Fibroblast of the aortic adventitia (primary cell): ENCODE results near the gene UQCRHL. TPM values are rescaled to one million over a fixed set of nuclear protein-coding genes. Genes with fewer than 3 reads are reported as not detected.
A peak's percentile ranks its signal among the peaks of the same experiment; 100 is the strongest.

ENCODE experiments used
- DNase-seq: peaks from one replicate; pipeline ENCODE4 v3.0.0-alpha.2; 2010; ENCODE audit warnings: low read depth
- H3K4me3 ChIP-seq: 2 replicates; pipeline ENCODE4 v1.5.1; 2011; ENCODE audit warnings: low read depth, mild to moderate bottlenecking, control low read depth, low read length, moderate library complexity
- CTCF ChIP-seq: IDR thresholded peaks from 2 replicates; pipeline ENCODE4 v1.5.1; 2011; ENCODE audit warnings: mild to moderate bottlenecking, low read length, control low read depth, inconsistent platforms; ENCODE audit not compliant: insufficient read depth
- total RNA-seq: library from RNA; depleted of rRNA; stranded (reverse); fragments of >200 nt; gene quantifications from 2 replicates; pipeline ENCODE4 v1.2.3, GENCODE V29; 2012; ENCODE audit warnings: low replicate concordance

UQCRHL gene
- total RNA-seq, 1 donor, result 1.9 TPM

- TF ChIP-seq CTCF, result no peak
- no peak for DNase-seq
- H3K4me3 ChIP-seq, result no peak overlapping the region
These were observed 43.1 kb downstream of the UQCRHL start for GRCh38 chr1:15764269-15764764.

GRCh38 chr1:15762546-15762945 is 44.9 kb downstream of the UQCRHL start:
- TF ChIP-seq CTCF, result no peak
- no peak for DNase-seq
- H3K4me3 ChIP-seq, result no peak overlapping the region

DNA sequence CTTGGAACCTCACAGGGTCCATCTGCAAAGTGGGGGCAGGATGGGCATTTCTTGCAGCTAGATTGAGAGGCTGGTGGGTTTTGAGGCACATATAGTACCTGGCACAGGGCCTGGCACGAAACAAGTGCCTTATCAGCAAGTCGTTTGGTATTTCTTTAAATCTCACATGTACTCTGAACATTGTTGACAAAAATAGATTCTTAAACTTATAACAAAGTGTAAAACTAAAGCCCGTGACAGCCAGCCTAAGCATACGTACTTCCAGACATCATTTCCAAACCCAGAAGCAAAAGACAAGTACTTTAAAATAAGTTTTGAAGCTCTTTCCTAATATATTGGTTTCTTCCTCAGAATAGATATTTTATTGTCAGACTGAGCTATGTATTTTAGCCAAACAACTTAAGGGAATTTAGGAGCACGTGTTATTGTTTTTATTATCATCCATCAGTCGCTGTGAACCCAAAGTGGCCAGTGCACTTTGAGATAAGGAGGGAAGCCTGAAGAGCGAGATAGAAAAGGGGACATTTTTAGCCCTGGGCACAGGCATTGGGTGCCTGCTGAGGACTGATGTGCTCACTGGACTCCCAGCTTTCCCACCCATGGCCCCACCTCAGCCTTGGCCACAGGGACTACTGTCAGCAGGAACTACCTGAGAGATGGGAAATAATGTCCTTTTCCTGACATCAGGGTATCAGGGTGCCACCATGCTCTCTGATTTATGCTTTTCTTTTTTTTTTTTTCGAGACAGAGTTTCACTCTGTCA is 45.9 kb downstream of the UQCRHL start:
- TF ChIP-seq CTCF, result no peak
- DNase-seq, result no peak

DNA sequence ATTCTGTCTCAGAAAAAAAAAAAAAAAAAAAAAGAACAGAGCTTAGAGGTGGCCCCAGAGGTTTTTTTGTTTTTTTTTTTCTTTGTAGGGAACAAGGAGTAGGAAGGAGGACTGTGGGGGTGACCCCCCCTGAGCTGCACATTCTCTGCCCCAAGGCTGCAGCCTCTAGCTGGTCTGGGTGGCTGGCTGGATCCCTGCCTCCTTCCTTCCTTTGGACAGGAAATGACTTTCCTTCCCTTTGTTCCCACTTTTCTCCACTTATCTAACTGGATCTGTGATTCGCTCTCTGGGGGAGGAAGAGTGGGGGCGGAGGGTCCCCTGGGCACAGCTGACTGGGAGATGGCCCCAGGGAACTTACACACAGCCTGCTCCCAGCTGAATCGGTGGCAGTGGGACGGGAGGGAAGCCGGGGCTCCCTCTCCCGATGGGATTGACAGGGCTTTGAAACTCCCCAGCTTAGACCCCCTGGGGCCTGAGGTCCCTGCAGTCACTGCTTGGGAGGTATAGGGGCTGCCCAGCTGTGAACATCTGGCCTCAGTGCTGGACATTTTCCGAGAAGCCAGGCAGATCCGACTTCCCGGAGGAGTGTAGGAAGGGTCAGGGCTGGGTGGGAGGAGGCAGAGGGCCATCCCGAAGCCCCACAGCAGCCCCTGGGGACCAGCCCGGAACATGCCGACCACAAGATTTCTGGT is 46.8 kb downstream of the UQCRHL start:
- H3K4me3 ChIP-seq, result peak overlapping the region; percentile 57
- TF ChIP-seq CTCF, result no peak
- peak; percentile 81 for DNase-seq

More for the DNA sequence above, 45.9 kb downstream of the UQCRHL start:
- peak overlapping the region; percentile 57 for H3K4me3 ChIP-seq

- peak overlapping the region; percentile 77 for H3K4me3 ChIP-seq
- no peak for TF ChIP-seq CTCF
- no peak for DNase-seq
These were observed 48.3 kb downstream of the UQCRHL start for GRCh38 chr1:15758953-15759661.

DNA sequence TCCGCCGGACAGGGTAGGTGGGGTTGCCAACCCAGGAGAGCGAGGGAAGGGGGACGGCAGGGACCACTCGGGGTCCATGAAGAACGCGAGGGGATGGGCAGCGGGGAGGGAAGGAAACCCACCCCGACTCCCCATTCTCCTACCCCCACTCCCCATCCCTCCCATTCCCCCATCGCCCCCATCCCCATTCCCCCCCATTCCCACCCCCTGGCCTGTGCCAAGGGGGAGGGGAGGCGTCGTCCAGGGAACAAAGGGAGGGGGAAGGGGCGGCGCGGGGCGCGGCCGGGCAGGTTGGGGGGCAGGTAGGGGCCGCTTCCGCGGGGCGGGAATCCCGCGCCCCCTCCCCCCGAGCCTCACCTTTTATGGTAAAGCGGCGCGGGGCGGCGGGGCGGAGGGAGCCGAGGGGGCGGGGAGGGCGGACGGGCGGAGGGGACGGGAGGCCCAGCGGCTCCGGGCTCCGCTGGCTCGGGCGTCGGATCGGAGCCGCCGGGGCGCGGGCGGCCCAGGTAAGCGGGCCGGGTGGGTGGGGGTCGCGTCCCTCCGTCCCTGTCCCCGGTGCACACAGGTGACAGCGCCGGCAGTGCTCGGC is 49.0 kb downstream of the UQCRHL start, which contains the start of gene FBLIM1:
Gene FBLIM1, plus strand, starts transcription at position 453 of the 589 bp plus-strand sequence. CDS start 6,189 bp downstream, outside the sequence.
- H3K4me3 ChIP-seq, result peak within 1 kb of the TSS; percentile 77
- no peak for TF ChIP-seq CTCF
- no peak for DNase-seq
